Measurements from ENCODE around the gene JARID2.

DNA sequence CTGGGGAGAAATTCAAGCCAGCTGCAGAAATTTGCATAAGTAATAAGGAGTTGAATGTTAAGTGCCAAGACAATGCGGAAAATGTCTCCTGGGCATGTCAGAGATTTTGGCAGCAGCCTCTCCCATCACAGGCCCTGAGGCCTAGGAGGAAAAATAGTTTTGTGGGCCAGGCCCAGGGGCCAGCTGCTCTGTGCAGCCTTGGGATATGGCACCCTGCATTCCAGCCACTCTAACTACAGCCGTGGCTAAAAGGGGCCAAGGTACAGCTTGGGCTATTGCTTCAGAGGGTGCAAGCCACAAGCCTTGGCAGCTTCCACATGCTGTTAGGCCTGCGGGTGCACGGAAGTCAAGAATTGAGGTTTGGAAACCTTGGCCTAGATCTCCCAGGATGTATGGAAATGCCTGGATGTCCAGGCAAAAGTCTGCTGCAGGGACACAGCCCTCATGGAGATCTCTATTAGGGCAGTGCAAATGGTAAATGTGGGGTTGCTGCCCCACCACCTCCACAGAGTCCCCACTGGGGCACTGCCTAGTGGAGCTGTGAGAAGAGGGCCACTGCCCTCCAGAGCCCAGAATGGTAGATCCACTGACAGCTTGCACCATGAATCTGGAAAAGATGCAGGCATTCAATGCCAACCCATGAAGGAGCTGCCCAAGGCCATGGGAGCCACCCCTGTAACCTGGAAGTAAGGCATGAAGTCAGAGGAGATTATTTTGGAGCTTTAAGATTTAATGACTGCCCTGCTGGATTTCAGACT lies 290.5 kb downstream of the JARID2 start:
- TF ChIP-seq, protein P1, sequence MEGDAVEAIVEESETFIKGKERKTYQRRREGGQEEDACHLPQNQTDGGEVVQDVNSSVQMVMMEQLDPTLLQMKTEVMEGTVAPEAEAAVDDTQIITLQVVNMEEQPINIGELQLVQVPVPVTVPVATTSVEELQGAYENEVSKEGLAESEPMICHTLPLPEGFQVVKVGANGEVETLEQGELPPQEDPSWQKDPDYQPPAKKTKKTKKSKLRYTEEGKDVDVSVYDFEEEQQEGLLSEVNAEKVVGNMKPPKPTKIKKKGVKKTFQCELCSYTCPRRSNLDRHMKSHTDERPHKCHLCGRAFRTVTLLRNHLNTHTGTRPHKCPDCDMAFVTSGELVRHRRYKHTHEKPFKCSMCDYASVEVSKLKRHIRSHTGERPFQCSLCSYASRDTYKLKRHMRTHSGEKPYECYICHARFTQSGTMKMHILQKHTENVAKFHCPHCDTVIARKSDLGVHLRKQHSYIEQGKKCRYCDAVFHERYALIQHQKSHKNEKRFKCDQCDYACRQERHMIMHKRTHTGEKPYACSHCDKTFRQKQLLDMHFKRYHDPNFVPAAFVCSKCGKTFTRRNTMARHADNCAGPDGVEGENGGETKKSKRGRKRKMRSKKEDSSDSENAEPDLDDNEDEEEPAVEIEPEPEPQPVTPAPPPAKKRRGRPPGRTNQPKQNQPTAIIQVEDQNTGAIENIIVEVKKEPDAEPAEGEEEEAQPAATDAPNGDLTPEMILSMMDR (IDR thresholded peaks at IDR 0.05) = no peak
- TF ChIP-seq POLR2A (IDR thresholded peaks at IDR 0.05) = no peak
